GM19043 (cell line): Measurements from ENCODE around the gene SLC18A2.
"Not testable (repeated sequence)": the region's sequence is repeated elsewhere in the genome, so short reads cannot be mapped to it uniquely, and the experiment has no call there.

Experiments used
- ATAC-seq: cut with Tn5 transposase; IDR thresholded peaks from one replicate; pipeline ENCODE4 v1.9.1; 2021; ENCODE audit warnings: low read depth; ENCODE audit not compliant: unreplicated experiment

Gene SLC18A2

DNA sequence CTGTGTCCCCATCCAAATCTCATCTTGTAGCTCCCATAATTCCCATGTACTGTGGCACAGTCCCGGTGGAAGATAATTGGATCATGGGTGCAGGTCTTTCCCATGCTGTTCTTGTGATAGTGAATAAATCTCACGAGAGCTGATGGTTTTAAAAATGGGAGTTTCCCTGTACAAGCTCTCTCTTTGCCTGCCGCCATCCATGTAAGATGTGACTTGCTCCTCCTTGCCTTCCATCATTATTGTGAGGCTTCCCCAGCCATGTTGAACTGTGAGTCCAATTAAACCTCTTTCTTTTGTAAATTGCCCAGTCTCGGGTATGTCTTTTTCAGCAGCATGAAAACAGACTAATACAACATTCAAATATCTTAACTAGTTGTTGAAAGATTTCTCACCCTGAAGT is 10.8 kb upstream of the SLC18A2 start:
- not testable (repeated sequence) for ATAC-seq

DNA sequence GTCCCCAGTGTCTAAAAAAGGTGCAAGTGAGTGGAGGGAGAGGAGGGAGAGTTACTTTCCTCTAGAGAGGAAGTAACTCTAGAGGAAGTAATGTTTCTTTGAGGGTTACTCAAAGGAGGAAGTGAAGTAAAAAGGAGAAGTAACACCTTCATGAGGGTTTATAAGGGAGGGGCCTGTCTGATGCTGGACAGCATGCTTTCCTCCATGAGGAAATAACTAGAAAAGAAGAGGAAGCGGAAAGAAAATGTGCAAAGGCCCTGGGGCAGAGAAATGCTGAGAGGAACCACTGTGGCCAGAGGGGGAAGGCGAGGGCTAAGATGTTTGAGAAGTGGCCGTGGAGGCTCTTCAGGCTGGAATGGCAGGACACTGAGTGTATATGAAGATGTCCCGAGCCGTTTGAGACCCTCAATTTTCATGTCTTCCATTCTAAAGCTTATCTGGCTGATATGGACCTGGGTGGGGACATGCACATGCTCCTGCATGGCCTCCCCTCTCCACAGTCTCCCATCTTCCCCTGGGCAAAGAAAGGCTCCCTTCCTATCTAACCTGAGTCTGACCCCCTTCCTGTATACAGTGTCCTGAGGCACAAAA is 3.4 kb upstream of the SLC18A2 start:
- ATAC-seq: no peak

DNA sequence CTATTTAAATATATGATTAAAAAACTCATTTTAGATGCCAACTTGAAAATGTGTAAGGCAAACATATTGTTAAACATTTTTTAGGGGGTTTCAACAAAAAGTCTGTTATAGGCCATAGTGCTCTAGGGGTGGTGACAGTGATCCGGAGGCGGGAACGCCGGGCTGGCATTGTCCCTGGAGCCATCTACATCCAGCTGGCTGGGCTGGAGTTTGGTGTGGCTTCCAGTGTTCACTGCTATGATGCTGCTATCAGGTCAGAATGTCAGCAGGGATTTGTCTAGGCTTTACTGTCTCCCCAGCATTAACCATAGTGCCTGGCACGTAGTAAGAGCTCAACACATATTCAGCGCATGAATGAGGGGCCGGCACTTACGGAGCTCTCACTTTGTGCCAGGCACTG is 1.9 kb upstream of the SLC18A2 start:
- ATAC-seq: no peak

DNA sequence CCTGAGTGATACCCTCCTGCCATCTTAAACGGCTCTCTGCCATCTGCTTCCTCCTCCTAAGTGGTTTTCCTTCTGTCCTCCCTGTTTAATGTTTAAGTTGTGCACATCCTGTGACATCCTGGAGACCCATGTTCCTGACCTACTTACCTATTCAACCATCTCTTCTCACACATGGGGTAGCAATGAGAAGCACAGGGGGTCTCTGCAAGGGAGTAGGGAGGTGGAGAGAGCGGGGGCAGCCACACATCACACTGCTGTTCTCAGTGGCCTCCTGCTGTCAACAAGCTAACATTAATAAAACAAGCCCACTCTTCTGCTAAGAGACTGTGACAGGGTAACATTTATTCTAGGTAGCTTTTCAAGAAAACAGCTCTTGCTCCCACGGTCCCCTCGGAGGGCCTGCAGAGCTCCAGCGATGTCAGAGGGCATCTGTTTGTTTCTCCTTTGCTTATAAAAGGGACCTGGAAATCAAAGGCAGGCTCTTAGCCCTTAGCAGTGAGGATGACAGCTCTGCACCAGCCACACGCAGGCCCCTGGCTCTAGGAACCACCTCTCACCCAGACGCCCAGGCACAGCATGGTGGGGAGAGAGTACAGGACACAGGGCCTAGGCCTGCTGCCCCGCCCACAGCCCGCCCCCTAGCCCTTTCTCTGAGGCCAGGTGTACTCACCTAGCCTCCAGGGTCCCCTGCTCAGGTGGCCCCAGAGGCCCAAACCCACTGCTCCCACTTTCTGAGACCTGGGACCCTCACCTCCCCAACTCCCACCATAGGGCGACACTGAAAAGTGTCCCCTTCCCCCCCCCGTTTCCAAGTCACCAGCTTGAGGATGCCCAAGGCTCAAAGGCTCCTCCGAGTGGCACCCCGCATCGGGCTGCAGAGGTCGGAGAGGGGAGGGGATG is 943 bp upstream of the SLC18A2 start:
- no peak for ATAC-seq

DNA sequence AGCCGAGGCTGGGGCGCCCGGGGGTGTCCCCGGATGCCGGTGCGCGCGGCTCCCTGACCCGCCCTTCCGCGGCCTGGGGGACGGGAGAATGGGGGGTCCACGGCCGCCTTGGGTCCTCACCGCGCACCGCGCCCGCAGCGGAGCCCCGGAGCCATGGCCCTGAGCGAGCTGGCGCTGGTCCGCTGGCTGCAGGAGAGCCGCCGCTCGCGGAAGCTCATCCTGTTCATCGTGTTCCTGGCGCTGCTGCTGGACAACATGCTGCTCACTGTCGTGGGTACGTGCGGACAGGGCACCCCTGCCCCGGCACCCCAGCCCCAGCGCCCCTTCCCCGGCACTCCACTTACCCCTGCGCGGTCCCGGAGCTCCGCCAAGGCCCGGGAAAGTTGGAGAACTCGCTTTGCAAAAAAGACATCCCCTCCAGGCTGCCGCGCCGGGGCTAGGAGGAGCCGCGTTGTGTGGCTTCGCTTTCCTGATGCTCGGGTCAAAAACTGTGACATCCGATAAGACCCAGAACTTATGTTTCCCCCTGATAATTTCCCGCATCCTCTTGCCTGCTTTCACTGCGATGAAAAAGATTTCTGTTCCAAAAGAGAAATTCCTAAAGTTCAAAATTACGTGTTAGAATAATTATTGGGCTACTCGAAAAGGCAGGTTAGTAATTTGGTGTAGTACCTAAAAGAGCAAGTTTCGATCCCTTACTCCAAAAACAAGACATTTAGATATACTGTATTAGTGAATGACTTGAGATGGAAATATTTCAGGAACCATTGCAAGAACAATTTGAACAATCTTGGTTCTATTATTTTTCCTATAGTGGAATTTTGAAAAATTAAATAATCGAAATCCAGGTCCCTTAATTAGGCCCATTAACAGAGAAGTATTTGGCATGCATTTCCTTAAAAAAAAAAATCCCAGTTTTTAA is 888 bp downstream of the SLC18A2 start:
- no peak for ATAC-seq

DNA sequence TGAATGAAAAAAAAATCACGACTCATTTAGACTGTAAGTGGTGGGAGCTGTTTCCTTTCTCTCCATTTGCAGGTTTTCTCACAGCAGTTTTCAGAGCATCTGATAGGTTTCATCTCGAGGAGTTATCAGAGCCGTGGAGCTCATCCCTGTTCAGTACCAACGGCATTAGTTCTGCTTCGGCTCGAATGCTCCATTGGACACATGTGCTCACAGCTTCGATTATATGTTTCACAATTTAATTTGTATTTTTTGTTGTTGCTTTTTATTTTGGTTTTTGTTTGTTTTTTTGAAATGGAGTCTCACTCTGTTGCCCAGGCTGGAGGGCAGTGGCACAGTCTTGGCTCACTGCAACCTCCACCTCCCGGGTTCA is 1.5 kb downstream of the SLC18A2 start:
- ATAC-seq: no peak

DNA sequence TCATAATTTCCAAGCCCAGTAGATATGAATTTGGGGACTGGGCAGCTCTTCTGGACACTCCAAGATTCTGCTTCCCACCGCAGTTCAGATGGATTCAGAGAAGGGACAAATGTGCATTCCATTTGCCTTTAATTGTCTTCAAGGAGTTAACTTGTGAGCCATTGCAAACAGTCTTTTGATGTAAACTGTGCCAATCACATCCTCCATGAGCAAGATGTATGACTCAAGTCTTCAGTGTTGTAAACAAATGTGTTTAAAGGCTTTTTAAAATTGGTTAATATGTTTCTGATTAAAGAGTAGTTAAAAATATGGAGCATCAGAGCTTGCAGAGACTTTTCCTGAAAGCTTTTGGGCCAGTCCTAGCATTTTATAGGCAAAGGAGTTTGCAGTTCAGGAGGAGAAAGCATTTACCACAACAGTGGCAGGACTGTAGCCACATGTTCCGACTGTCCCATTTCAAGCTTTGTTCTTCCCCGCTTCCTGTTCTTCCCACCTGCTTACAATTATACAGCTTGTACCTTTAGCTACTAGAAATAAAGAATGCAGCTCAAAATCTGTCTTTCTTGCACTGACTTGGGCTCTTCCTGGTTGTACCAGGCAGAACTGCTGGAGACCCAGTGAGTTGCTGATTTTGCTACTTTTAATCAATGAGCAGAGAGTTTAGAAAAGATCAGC is 6.2 kb downstream of the SLC18A2 start:
- ATAC-seq: no peak

DNA sequence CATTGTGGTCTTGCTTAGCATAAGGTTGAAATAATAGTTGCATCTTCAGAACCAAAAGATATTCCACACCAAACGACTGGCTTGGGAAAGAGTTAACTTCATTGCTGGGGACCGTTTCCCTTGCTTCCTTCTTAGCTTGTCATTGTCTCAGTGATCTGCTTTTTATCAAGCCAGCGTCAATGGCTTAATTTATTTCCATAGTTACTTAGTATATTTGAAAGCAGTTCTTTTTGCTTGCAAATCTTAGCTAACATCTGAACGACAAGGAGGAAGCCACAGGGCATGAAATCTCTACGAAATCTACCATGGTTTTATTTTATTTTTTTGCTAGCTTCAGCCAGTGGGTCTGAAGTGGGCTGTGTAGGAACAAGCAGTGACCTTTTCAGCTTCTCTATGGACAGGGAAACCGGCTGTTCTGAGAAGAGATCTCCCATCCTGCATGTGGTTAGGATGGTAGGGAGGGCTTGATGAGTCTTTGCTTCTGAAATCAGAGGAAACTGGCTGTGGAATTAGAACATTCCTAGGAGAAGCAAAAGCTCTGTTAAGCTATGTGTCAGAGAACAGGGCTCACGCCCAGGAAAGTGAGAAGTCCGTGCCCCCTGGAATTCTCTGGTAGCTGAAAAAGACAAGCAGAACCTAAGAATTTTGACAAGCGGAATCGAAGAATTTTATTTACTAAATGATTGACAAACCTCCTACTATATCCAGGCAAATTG is 8.0 kb downstream of the SLC18A2 start:
- ATAC-seq: no peak

GRCh38 chr10:117249493-117250093 is 8.7 kb downstream of the SLC18A2 start:
- ATAC-seq: peak; percentile 88

DNA sequence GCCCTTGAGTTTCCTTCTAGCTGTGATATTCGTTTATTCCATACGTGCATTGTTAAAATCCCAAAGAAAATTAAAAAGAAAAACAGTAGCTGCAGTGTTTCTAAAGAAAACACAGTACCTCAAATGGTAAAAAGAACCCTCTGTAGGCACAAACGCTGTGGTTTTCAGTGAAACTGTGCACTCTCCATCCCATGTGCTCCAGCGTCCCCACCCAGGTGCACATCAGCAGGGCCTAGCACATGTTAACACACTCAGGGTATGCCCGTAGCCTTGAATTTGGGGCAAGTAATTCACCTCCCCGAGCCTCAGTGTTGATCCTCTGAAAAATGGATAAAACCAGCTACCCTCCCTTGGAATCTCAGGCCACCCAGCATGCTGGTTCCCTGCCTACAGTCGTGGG is 9.5 kb downstream of the SLC18A2 start:
- ATAC-seq: no peak

DNA sequence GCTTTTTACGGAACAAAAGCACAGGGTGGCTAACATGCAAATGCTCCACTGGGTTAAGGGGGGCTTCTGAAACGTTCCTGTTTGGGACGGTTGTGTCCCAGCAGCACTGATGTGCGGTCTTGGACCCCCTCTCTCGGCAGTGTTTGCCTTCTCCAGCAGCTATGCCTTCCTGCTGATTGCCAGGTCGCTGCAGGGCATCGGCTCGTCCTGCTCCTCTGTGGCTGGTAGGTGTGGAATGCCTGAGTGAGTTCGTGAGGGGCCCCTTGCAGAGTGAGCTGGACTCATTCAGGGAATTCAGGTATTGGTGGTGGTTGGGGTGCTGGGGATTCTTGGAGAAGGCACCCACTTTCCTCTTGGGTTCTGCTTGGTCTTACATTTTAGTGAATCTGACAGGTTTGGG is 13.0 kb downstream of the SLC18A2 start:
- ATAC-seq: no peak

DNA sequence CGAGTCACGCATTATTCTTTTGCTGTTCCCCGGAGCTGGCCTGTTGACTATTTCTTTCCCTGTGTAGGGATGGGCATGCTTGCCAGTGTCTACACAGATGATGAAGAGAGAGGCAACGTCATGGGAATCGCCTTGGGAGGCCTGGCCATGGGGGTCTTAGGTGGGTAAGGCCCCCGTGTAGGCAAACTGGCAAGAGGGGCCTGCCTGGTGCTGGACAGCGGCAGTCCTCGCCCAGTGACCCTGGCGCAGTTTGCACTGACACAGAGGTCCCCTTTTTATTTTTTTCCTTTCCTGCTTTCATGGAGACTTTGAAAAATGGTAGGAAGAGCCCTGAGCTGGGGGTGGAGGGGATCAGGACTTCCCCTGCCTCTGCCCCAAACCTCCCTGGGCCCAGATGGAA is 13.4 kb downstream of the SLC18A2 start:
- no peak for ATAC-seq

- ATAC-seq: no peak
Measured at GRCh38 chr10:117254774-117255735, 14.1 kb downstream of the SLC18A2 start.

GRCh38 chr10:117255835-117256460 is 15.0 kb downstream of the SLC18A2 start:
- no peak for ATAC-seq

DNA sequence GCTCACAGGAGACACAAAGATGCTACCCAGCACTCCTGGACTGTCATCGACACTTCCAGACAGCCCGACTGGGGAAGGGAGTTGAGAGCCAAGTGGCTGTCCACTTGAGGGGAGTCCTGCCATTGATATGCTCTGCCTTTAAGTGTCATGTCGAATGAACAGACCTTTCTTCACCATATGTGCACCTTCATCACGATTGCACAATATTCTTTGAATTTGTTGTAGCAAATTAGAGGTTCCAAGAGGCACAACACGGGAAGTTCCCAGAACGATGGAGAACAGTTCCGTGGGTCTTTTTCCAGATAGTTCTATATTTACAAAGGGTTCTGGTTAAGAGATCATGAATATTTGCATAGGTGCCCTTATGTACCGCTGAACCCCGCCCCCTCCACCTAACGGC is 16.0 kb downstream of the SLC18A2 start:
- ATAC-seq: no peak

- ATAC-seq: no peak
Measured at GRCh38 chr10:117257721-117258120, 16.8 kb downstream of the SLC18A2 start.

DNA sequence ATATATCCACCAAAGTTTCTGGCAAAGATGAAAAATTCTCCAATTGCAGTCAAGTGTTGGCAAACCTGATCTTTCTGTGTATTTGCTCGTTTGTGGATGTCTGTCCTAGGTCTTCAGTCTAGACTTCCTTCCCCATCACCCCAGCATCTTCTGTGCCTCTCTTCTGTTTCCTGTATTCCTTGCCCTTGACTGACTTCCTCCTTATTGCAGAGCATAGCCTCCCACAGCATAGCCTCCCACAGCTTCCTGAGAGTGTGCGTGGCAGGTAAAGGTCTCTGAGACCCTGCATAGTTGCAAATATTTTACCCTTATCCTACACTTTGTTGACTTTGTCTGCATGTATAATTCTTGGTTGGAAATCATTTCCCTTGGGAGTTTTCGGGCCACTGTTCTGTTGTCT is 18.4 kb downstream of the SLC18A2 start:
- ATAC-seq: no peak

GRCh38 chr10:117260084-117260483 is 19.2 kb downstream of the SLC18A2 start:
- no peak for ATAC-seq
